Aorta (tissue), 5 donors: Measurements from ENCODE around the gene GLRX. TPM values are rescaled to one million over a fixed set of nuclear protein-coding genes. Genes with fewer than 3 reads are reported as not detected.

Experiments
- ATAC-seq: fragments of 200-7000 bp; cut with Tn5 transposase; one replicate; pipeline ENCODE4 v1.9.1; 2022; ENCODE audit warnings: moderate library complexity; ENCODE audit not compliant: low FRiP score
- DNase-seq, 2 donors: peaks; one replicate each; pipeline ENCODE4 v3.0.0-alpha.2; 2020
- H3K27ac ChIP-seq, 2 donors: one replicate each; pipeline ENCODE4 v1.5.1; 2013; ENCODE audit warnings: low read length in 2 of 2, mild to moderate bottlenecking in 2 of 2, moderate library complexity in 2 of 2, control low read depth in 1 of 2, inconsistent platforms in 1 of 2, low read depth in 1 of 2
- H3K27me3 ChIP-seq, 2 donors: one replicate each; pipeline ENCODE4 v1.6.1; 2013; ENCODE audit warnings: control low read depth in 1 of 2, low read length in 1 of 2, mild to moderate bottlenecking in 1 of 2, moderate library complexity in 1 of 2; ENCODE audit not compliant: insufficient read depth in 2 of 2, control insufficient read depth in 1 of 2
- H3K36me3 ChIP-seq, 2 donors: one replicate each; pipeline ENCODE4 v1.6.1; 2013; ENCODE audit warnings: control low read depth in 1 of 2, low read length in 1 of 2, mild to moderate bottlenecking in 1 of 2; ENCODE audit not compliant: insufficient read depth in 2 of 2, control insufficient read depth in 1 of 2
- H3K4me1 ChIP-seq, 2 donors: one replicate each; pipeline ENCODE4 v1.6.1; 2013; ENCODE audit warnings: low read length in 2 of 2, control low read depth in 1 of 2, mild to moderate bottlenecking in 1 of 2, moderate library complexity in 1 of 2; ENCODE audit not compliant: insufficient read depth in 2 of 2, control insufficient read depth in 1 of 2
- H3K4me3 ChIP-seq, 2 donors: one replicate each; pipeline ENCODE4 v1.5.1; 2013; ENCODE audit warnings: low read length in 2 of 2, control low read depth in 1 of 2, mild to moderate bottlenecking in 1 of 2
- H3K9me3 ChIP-seq: one replicate; pipeline ENCODE4 v1.6.1; 2013; ENCODE audit warnings: mild to moderate bottlenecking, low read length; ENCODE audit not compliant: control insufficient read depth
- WGBS, 2 donors: extraction: QIAGEN DNeasy Blood & Tissue Kit; methylation state at CpG; one replicate each; pipeline ENCODE4 v1.1.7; 2013; 5-methylcytosine and 5-hydroxymethylcytosine counted together
- intact Hi-C, 2 donors: fragments of 100-400 bp; cut with DNase I; formaldehyde crosslinking; loops; one replicate each; pipeline versions ENCODE4 v1.14.2 to v1.15.0; 2022
- polyA plus RNA-seq, 2 donors: library from polyadenylated mRNA; stranded (reverse); fragments of 200-250 nt; gene quantifications; one replicate each; pipeline ENCODE4 v1.2.3, GENCODE V29; 2013
- total RNA-seq, 2 donors: library from RNA; stranded (reverse); fragmentation: NEBNext Ultra II Directional; extraction: Animal tissue kit (Norgen Biotek cat#: 25700); gene quantifications; one replicate each; pipeline ENCODE4 v1.2.1, GENCODE V29; 2021
- donor health status: healthy with polysubstance abuse.
- donor health status: Bipolar disorder and iron deficiency.
- donor health status: DM: no; HTN: no; CAD: no.
- donor health status: DM: no; HTN: no; CAD: no.
- donor health status: DM: yes; HTN: yes; CAD: no.

Gene GLRX
- total and polyA plus RNA-seq, 4 donors = 38.5 to 161 (median 56.6) TPM

DNA sequence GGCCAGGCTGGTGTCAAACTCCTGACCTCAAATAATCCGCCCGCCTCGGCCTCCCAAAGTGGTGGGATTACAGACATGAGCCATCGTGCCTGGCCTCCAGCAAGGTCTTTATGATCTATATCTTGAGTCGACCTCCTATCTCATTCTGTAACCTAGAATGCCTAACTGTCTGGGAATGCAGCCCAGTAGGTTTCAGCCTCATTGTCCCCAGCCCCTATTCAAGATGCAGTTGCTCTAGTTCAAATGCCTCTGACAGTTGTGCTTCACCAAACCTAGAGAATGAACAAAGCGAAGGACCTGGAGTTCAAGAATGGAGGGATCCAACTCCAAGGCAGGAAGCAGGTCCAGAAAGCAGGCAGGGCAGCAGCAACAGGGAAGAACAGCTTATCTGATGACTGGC lies 30.8 kb downstream of the GLRX start:
- WGBS, 2 donors = 85 to 87% methylated on average over 6 of the region's 6 CpGs
- H3K27ac ChIP-seq = no peak overlapping the region
- no peak for DNase-seq
- H3K9me3 ChIP-seq = no peaks in the 10 kb centered on the region
- no peaks in the 10 kb centered on the region for H3K4me1 ChIP-seq
- H3K36me3 ChIP-seq = no peaks in the 10 kb centered on the region
- intact Hi-C loops = no loop called here
- no peak overlapping the region for H3K4me3 ChIP-seq
- H3K27me3 ChIP-seq = no peaks in the 10 kb centered on the region
- ATAC-seq = no peak

GRCh38 chr5:95788493-95788892 lies 34.0 kb downstream of the GLRX start:
- no peak for ATAC-seq
- no peaks in the 10 kb centered on the region for H3K4me1 ChIP-seq
- DNase-seq = no peak
- H3K27me3 ChIP-seq = no peaks in the 10 kb centered on the region
- intact Hi-C loops = loop anchor here in 1 of 2 donors (10.0 kb wide), 1 partner anchor 816 kb away; no protein-coding TSS in a partner anchor
- H3K9me3 ChIP-seq = no peaks in the 10 kb centered on the region
- H3K36me3 ChIP-seq = no peaks in the 10 kb centered on the region
- 90 to 92% methylated on average over 8 of the region's 8 CpGs for WGBS, 2 donors
- no peak overlapping the region for H3K4me3 ChIP-seq
- H3K27ac ChIP-seq = no peak overlapping the region

GRCh38 chr5:95786821-95787418 lies 35.6 kb downstream of the GLRX start:
- intact Hi-C loops = loop anchor here in 1 of 2 donors (10.0 kb wide), 1 partner anchor 818 kb away; no protein-coding TSS in a partner anchor
- no peak overlapping the region for H3K4me3 ChIP-seq
- no peak for DNase-seq
- no peaks in the 10 kb centered on the region for H3K36me3 ChIP-seq
- H3K9me3 ChIP-seq = no peaks in the 10 kb centered on the region
- 94 to 97% methylated on average over 3 of the region's 3 CpGs for WGBS, 2 donors
- H3K27ac ChIP-seq = no peak overlapping the region
- H3K27me3 ChIP-seq = no peaks in the 10 kb centered on the region
- H3K4me1 ChIP-seq = no peaks in the 10 kb centered on the region
- no peak for ATAC-seq

DNA sequence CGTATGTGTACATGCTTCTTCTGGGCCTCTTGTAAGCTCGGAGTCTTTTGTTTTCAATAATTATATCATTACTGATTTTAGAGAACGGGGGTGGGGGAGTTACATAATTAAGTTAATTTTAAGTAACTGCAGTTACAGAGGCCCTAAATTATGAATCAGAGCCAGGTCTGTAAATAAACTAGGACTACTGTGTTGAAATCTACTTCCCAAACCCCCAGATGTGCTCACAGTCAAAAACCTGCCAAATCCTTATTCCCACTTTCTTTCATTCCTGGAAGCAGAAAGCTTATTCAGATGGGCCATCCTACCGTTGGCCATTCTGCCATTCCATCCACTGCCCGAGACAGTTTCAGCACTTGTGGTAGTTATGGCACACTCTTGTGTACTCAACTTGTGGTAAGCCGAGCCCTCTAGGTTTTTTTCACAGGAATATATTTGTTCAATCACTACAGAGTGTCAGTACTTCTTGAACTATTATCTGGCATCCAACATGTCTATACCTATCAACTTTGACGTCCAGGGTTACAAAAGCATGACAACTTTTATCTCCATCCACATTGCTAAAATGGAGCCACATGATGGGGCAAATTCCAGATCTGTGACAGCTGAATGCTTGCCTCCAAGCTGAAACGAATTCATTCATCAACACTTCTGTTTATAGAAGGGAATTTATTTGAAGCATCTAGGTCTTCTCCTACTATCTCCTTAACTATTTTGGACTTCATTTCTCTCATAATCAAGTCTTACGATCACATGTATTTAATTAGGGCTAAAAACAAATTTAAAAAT lies 37.8 kb downstream of the GLRX start:
- Histone ChIP-seq H3K36me3 (no peaks in the 10 kb centered on the region), H3K27me3 (no peaks in the 10 kb centered on the region), H3K4me1 (no peaks in the 10 kb centered on the region), H3K4me3 (no peak overlapping the region), H3K9me3 (no peaks in the 10 kb centered on the region), H3K27ac (no peak overlapping the region)
- ATAC-seq = no peak
- intact Hi-C loops = loop anchor here in 1 of 2 donors (10.0 kb wide), 1 partner anchor 820 kb away; no protein-coding TSS in a partner anchor
- DNase-seq = no peak
- 93 to 94% methylated on average over 9 of the region's 9 CpGs for WGBS, 2 donors

GRCh38 chr5:95783661-95784060 lies 38.9 kb downstream of the GLRX start:
- Histone ChIP-seq H3K27ac (no peak overlapping the region), H3K4me1 (no peaks in the 10 kb centered on the region), H3K9me3 (no peaks in the 10 kb centered on the region), H3K4me3 (no peak overlapping the region), H3K27me3 (no peaks in the 10 kb centered on the region), H3K36me3 (no peaks in the 10 kb centered on the region)
- intact Hi-C loops = loop anchor here in 1 of 2 donors (10.0 kb wide), 1 partner anchor 821 kb away; no protein-coding TSS in a partner anchor
- WGBS, 2 donors = 92 to 95% methylated on average over 3 of the region's 3 CpGs
- ATAC-seq = no peak
- no peak for DNase-seq

DNA sequence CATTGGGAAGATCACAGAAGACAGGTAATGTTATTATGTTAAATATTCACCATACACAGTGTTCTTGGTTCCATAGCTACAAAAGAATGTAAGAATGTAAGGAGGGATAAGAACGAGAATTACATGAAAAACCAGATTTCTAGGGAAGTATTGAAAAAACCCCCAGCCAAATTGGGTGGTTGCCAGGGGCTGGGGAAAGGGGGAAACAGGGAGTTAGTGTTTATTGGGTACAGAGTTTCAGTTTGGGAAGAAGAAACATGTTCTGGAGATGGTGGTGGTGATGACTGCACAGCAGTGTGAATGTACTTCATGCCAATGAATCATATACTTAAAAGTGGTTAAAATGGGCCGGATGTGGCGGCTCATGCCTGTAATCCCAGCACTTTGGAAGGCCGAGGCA lies 40.3 kb downstream of the GLRX start:
- 90 to 94% methylated on average over 4 of the region's 4 CpGs for WGBS, 2 donors
- intact Hi-C loops = loop anchor here in 1 of 2 donors (10.0 kb wide), 1 partner anchor 823 kb away; no protein-coding TSS in a partner anchor
- no peaks in the 10 kb centered on the region for H3K4me1 ChIP-seq

DNA sequence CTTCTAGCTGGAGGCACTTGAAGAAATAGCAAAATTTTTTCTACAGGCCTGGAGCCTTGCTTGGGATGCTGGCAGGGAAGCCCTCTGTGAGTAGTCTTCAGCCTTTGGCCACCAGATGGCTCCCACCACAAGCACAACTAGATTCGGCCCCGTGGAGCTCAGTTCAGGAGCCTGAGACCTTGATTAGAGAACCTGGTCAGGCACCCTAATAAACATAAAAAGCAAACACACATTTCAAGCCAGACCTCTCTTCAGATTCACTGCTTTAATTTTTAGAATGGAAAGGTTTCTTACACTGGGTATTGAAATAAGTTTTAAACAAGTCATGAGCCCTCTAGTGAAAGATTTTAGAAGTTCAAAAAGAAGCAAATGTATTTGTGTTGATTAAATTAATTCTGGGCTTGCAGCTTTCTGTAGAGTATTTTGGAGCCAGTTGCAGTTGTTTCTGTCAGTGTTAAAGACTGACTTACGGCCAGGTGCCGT lies 41.4 kb downstream of the GLRX start:
- intact Hi-C loops = loop anchor here (1.0 to 10.0 kb wide), 2 partner anchors 66 to 824 kb away; no protein-coding TSS in a partner anchor
- ATAC-seq = peak; percentile 96
- 3 to 4% methylated on average over 4 of the region's 4 CpGs for WGBS, 2 donors

More for the DNA sequence above, 40.3 kb downstream of the GLRX start:
- Histone ChIP-seq H3K36me3 (no peaks in the 10 kb centered on the region), H3K27ac (no peak overlapping the region), H3K4me3 (no peak overlapping the region), H3K9me3 (no peaks in the 10 kb centered on the region), H3K27me3 (no peaks in the 10 kb centered on the region)
- DNase-seq (no peak), ATAC-seq (no peak)

GRCh38 chr5:95780597-95780996 lies 41.9 kb downstream of the GLRX start:
- H3K27me3 ChIP-seq = no peaks in the 10 kb centered on the region
- DNase-seq (no peak), ATAC-seq (no peak)
- no peak overlapping the region for H3K4me3 ChIP-seq
- WGBS, 2 donors = 92 to 95% methylated on average over 7 of the region's 7 CpGs
- peak overlapping the region in 1 of 2 donors; percentile 8 for H3K27ac ChIP-seq
- H3K36me3 ChIP-seq = no peaks in the 10 kb centered on the region
- no peaks in the 10 kb centered on the region for H3K4me1 ChIP-seq
- H3K9me3 ChIP-seq = no peaks in the 10 kb centered on the region
- intact Hi-C loops = loop anchor here in 1 of 2 donors (10.0 kb wide), 1 partner anchor 824 kb away; no protein-coding TSS in a partner anchor

More for the DNA sequence above, 41.4 kb downstream of the GLRX start:
- H3K9me3 ChIP-seq = no peaks in the 10 kb centered on the region
- H3K27ac ChIP-seq = no peak overlapping the region
- DNase-seq = peak; percentile 86 to 88
- no peaks in the 10 kb centered on the region for H3K4me1 ChIP-seq
- no peak overlapping the region for H3K4me3 ChIP-seq
- H3K27me3 ChIP-seq = no peaks in the 10 kb centered on the region
- no peaks in the 10 kb centered on the region for H3K36me3 ChIP-seq
